Nephron progenitor cell (in vitro differentiated cells): ENCODE measurements around the gene PAPOLB.

Experiments used
- DNase-seq: peaks from one replicate; pipeline ENCODE4 v3.0.0; 2021
- H3K27ac Mint-ChIP-seq: 2 replicates; pipeline ENCODE4 v1.8.0; 2021; ENCODE audit warnings: mild to moderate bottlenecking, moderate library complexity, mixed read lengths
- H3K27me3 Mint-ChIP-seq: 2 replicates; pipeline ENCODE4 v1.8.0; 2021; ENCODE audit warnings: mild to moderate bottlenecking, low read depth, mixed read lengths; ENCODE audit not compliant: poor library complexity
- H3K36me3 Mint-ChIP-seq: 2 replicates; pipeline ENCODE4 v1.8.0; 2021; ENCODE audit warnings: low read depth, mixed read lengths
- H3K4me1 Mint-ChIP-seq: 2 replicates; pipeline ENCODE4 v1.8.0; 2021; ENCODE audit warnings: mixed read lengths
- H3K4me3 Mint-ChIP-seq: 2 replicates; pipeline ENCODE4 v1.8.0; 2021; ENCODE audit warnings: mild to moderate bottlenecking, moderate library complexity, mixed read lengths
- H3K9me3 Mint-ChIP-seq: 2 replicates; pipeline ENCODE4 v1.8.0; 2021; ENCODE audit warnings: mild to moderate bottlenecking, moderate library complexity, mixed read lengths
- CTCF ChIP-seq: fragments of 200-600 bp; sonication (generic); IDR thresholded peaks from 2 replicates; pipeline ENCODE4 v1.5.0; 2021; ENCODE audit warnings: antibody characterized with exemption

Gene PAPOLB

GRCh38 chr7:4841836-4842235, 20.0 kb downstream of the PAPOLB start:
- no peak for TF ChIP-seq CTCF
- Mint-ChIP-seq H3K4me1 (peaks cover 39% of the 10 kb centered on the region), H3K27ac (no peak overlapping the region), H3K9me3 (no peaks in the 10 kb centered on the region), H3K4me3 (no peak overlapping the region), H3K27me3 (peaks cover 6% of the 10 kb centered on the region), H3K36me3 (no peaks in the 10 kb centered on the region)
- DNase-seq, result no peak

DNA sequence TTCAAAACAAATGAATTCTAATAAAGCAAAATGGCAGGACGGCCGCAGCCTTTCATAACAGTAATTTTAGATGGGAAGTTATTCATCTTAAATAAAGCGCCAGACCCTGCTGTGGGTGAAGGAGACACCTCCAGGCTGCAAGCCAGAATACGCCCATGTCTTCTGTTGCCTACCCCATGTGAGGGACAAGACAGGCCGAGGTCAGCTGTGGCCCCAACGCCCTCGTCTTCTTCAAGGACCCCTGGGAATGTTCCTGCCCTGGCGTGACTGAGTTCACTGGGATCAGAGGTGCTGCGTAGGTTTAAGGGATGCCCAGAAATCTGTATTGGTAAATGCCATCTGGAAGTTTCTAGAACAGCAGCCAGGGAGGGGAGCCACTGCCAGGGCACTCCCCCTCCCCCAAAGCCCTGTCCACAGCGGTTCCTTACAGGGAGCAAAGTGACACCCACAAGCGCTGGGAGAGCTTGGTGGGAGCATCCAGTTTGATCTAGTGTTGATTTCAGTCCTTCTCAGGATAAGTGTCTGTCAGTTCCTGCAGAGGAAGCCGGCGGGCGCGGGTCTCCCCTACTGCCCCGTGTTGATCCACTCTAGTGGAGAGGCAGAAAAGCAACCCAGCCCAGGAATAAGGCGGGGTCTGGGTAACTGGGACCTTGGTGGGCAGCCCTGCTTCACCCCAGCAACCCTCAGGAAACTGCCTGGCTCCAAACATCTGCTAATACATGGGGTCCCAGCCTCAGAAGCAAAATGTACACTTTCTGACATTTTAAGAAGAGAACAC, 20.6 kb downstream of the PAPOLB start:
- H3K27ac Mint-ChIP-seq, result no peak overlapping the region
- H3K36me3 Mint-ChIP-seq, result no peaks in the 10 kb centered on the region
- no peaks in the 10 kb centered on the region for H3K9me3 Mint-ChIP-seq
- TF ChIP-seq CTCF, result no peak
- peaks cover 41% of the 10 kb centered on the region for H3K4me1 Mint-ChIP-seq
- DNase-seq, result no peak
- H3K4me3 Mint-ChIP-seq, result no peak overlapping the region
- H3K27me3 Mint-ChIP-seq, result peaks cover 6% of the 10 kb centered on the region

DNA sequence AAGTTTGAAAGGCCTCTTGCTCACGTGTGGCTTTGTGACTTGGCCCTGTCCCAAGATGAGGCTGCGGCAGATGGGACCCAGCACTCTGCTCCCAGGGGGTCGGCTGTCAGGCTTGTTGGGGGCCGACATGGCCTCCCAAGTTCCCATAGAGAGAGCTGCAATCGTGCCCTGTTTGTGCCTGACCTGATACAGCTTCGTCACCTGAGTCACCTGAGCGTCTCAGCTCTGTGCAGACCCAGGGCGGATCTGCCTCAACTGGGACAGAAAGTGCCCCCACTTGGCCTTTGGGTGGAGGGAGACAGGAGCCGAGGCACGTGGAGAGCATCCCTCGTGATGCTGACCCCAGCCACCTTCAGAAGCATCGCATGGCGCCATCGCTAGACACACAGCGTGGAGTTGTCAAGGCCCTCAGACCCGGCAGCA, 21.7 kb downstream of the PAPOLB start:
- peaks cover 33% of the 10 kb centered on the region for H3K4me1 Mint-ChIP-seq
- no peaks in the 10 kb centered on the region for H3K9me3 Mint-ChIP-seq
- H3K27me3 Mint-ChIP-seq, result peaks cover 6% of the 10 kb centered on the region
- H3K4me3 Mint-ChIP-seq, result no peak overlapping the region
- no peak overlapping the region for H3K27ac Mint-ChIP-seq
- no peak for DNase-seq
- no peak for TF ChIP-seq CTCF
- H3K36me3 Mint-ChIP-seq, result no peaks in the 10 kb centered on the region

DNA sequence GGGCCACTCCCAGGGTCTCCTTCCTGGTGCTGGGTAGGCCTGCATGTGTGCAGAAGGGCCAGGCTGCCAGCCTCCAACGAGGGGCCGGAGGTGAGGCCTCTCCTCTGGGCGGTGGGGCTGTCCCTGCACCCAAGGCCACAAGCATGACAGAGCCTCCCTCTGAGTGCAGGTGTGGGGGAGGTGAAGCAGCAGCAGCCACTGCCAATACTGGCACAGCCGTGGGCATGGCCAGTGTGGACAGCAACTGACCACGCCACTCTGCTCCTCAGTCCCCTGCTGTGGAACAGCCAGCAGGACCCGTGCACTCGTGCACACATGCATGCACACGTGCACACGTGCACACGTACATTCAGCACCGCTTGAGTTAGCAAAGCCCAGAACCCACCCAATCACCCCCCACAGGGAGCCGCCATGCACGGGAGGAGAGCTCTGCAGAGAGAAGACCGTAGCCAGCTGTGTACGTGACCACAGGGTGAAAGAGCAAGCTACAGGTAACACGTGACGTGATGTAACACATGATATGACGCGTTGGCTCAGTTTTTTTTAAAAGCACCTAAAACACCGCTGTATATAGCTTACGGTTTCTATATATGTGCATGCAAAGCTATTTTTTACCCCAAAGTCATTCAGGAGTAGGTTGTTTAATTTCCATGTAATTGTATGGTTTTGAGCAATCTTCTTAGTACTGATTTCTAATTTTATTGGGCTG, 23.1 kb downstream of the PAPOLB start:
- Mint-ChIP-seq H3K27ac (no peak overlapping the region), H3K4me3 (no peak overlapping the region), H3K4me1 (peaks cover 33% of the 10 kb centered on the region), H3K9me3 (no peaks in the 10 kb centered on the region), H3K27me3 (peaks cover 3% of the 10 kb centered on the region), H3K36me3 (no peaks in the 10 kb centered on the region)
- no peak for DNase-seq
- TF ChIP-seq CTCF, result no peak

DNA sequence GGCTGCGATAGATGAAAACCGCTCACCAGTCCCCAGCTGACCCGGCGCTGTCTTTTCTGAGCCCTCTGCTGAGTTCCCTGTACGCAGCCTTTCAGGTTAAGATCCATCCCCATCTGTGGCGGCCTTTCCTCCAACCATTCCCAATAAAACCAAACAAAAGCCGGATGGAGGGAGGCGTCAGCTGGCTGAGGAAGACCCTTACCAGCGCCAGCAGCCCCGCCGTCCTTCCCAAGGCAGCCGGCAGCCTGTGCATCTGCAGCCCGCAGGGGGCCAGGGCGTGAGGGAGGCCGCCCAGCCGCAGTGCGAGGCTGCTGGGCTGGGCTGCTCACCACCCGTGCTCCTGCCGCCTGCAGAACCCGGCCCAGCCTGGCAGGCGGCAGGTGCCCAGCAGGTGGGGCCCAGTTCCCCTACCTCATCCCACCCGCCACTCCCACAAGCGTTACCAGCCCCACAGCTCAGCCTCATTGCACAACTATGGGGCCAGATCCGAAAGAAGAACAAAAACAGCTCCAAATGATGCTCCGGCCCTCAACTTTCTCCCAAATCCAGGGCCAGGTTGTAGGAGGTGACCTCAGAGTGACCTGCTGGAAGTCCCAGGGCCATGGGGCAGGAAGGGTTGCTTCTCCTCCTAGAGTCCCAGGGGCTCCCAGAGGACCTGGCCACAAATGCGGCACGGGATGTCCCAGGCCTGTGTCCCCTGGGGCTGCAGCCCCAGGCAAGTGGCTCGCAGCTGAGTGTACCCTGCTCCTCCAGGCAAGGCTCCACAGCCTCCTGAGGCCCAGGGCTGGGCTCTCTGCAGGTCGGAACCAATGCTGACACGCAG, 23.8 kb downstream of the PAPOLB start:
- Mint-ChIP-seq H3K4me1 (peaks cover 29% of the 10 kb centered on the region), H3K9me3 (no peaks in the 10 kb centered on the region), H3K36me3 (no peaks in the 10 kb centered on the region), H3K27me3 (peaks cover 3% of the 10 kb centered on the region), H3K4me3 (no peak overlapping the region), H3K27ac (no peak overlapping the region)
- no peak for DNase-seq
- no peak for TF ChIP-seq CTCF
